Activated T-helper 2 cell treated with anti-CD3 and anti-CD28 coated beads, Interferon-gamma antibody, Interleukin-2, Interleukin-4, amounts not matched to agents 10 μg/mL and 5 μg/mL and 100 μg/mL, durations not matched to agents 14 hours and 24 hours and 36 hours (primary cell): Measurements from ENCODE around the gene CCNY. TPM values are rescaled to one million over a fixed set of nuclear protein-coding genes. Genes with fewer than 3 reads are reported as not detected.

Experiments used
- DNase-seq: peaks from one replicate; pipeline ENCODE4 v3.0.0; 2021; ENCODE audit warnings: low spot score
- H3K27ac Mint-ChIP-seq: one replicate; pipeline ENCODE4 v1.8.0; 2021; ENCODE audit warnings: mixed read lengths
- H3K27me3 Mint-ChIP-seq: one replicate; pipeline ENCODE4 v1.8.0; 2021; ENCODE audit warnings: low read depth, mixed read lengths
- H3K36me3 Mint-ChIP-seq: one replicate; pipeline ENCODE4 v1.8.0; 2021; ENCODE audit warnings: low read depth, mixed read lengths
- H3K4me1 Mint-ChIP-seq: one replicate; pipeline ENCODE4 v1.8.0; 2021; ENCODE audit warnings: low read depth, mixed read lengths
- H3K4me3 Mint-ChIP-seq: one replicate; pipeline ENCODE4 v1.8.0; 2021; ENCODE audit warnings: low read depth, mild to moderate bottlenecking, moderate library complexity, mixed read lengths
- H3K9me3 Mint-ChIP-seq: one replicate; pipeline ENCODE4 v1.8.0; 2021; ENCODE audit warnings: mixed read lengths
- intact Hi-C: fragments of 100-400 bp; cut with micrococcal nuclease; formaldehyde crosslinking; loops from one replicate; pipeline ENCODE4 v1.15.1; 2023
- total RNA-seq: library from RNA; stranded (reverse); gene quantifications from 2 replicates; pipeline ENCODE4 v1.2.3, GENCODE V29; 2022

CCNY gene
- total RNA-seq, 1 donor from 2014 or later: 60.4 TPM

GRCh38 chr10:35367107-35367859 is 31.0 kb downstream of the CCNY start:
- H3K4me3 Mint-ChIP-seq: no peak overlapping the region
- no peaks in the 10 kb centered on the region for H3K9me3 Mint-ChIP-seq
- no peaks in the 10 kb centered on the region for H3K27me3 Mint-ChIP-seq
- no peak for DNase-seq
- H3K4me1 Mint-ChIP-seq: peaks cover 24% of the 10 kb centered on the region
- no peak overlapping the region for H3K27ac Mint-ChIP-seq
- intact Hi-C loops: no loop called here
- H3K36me3 Mint-ChIP-seq: no peaks in the 10 kb centered on the region

GRCh38 chr10:35367982-35368381 is 31.7 kb downstream of the CCNY start:
- DNase-seq: no peak
- H3K4me3 Mint-ChIP-seq: no peak overlapping the region
- peaks cover 27% of the 10 kb centered on the region for H3K4me1 Mint-ChIP-seq
- no peaks in the 10 kb centered on the region for H3K9me3 Mint-ChIP-seq
- H3K36me3 Mint-ChIP-seq: no peaks in the 10 kb centered on the region
- H3K27me3 Mint-ChIP-seq: no peaks in the 10 kb centered on the region
- intact Hi-C loops: no loop called here
- no peak overlapping the region for H3K27ac Mint-ChIP-seq

GRCh38 chr10:35368485-35369048 is 32.3 kb downstream of the CCNY start:
- H3K4me3 Mint-ChIP-seq: no peak overlapping the region
- no peaks in the 10 kb centered on the region for H3K9me3 Mint-ChIP-seq
- peaks cover 29% of the 10 kb centered on the region for H3K4me1 Mint-ChIP-seq
- DNase-seq: no peak
- intact Hi-C loops: no loop called here
- no peak overlapping the region for H3K27ac Mint-ChIP-seq
- H3K27me3 Mint-ChIP-seq: no peaks in the 10 kb centered on the region
- H3K36me3 Mint-ChIP-seq: no peaks in the 10 kb centered on the region

- no peak overlapping the region for H3K4me3 Mint-ChIP-seq
Measured at GRCh38 chr10:35369049-35369611, 32.8 kb downstream of the CCNY start.

GRCh38 chr10:35371731-35372130 is 35.4 kb downstream of the CCNY start:
- Mint-ChIP-seq H3K27me3 (no peaks in the 10 kb centered on the region), H3K9me3 (no peaks in the 10 kb centered on the region), H3K36me3 (peaks cover 2% of the 10 kb centered on the region), H3K27ac (no peak overlapping the region), H3K4me3 (no peak overlapping the region), H3K4me1 (peaks cover 41% of the 10 kb centered on the region)
- DNase-seq: no peak
- intact Hi-C loops: no loop called here

More at GRCh38 chr10:35369049-35369611, 32.8 kb downstream of the CCNY start:
- no peak for DNase-seq
- no peak overlapping the region for H3K27ac Mint-ChIP-seq
- H3K9me3 Mint-ChIP-seq: no peaks in the 10 kb centered on the region
- H3K36me3 Mint-ChIP-seq: no peaks in the 10 kb centered on the region
- intact Hi-C loops: no loop called here
- H3K4me1 Mint-ChIP-seq: peaks cover 28% of the 10 kb centered on the region
- H3K27me3 Mint-ChIP-seq: no peaks in the 10 kb centered on the region

GRCh38 chr10:35372329-35372728 is 36.0 kb downstream of the CCNY start:
- intact Hi-C loops: no loop called here
- Mint-ChIP-seq H3K4me3 (no peak overlapping the region), H3K27ac (no peak overlapping the region), H3K36me3 (peaks cover 3% of the 10 kb centered on the region), H3K9me3 (no peaks in the 10 kb centered on the region), H3K4me1 (peaks cover 42% of the 10 kb centered on the region), H3K27me3 (no peaks in the 10 kb centered on the region)
- DNase-seq: no peak

GRCh38 chr10:35375091-35375765 is 38.9 kb downstream of the CCNY start:
- no peak for DNase-seq
- no peak overlapping the region for H3K4me3 Mint-ChIP-seq
- no peaks in the 10 kb centered on the region for H3K9me3 Mint-ChIP-seq
- peaks cover 53% of the 10 kb centered on the region for H3K4me1 Mint-ChIP-seq
- H3K27me3 Mint-ChIP-seq: no peaks in the 10 kb centered on the region
- H3K36me3 Mint-ChIP-seq: peaks cover 3% of the 10 kb centered on the region
- no peak overlapping the region for H3K27ac Mint-ChIP-seq
- intact Hi-C loops: no loop called here

- Mint-ChIP-seq H3K4me1 (peaks cover 45% of the 10 kb centered on the region), H3K27me3 (no peaks in the 10 kb centered on the region), H3K4me3 (no peak overlapping the region), H3K27ac (no peak overlapping the region), H3K9me3 (no peaks in the 10 kb centered on the region), H3K36me3 (peaks cover 3% of the 10 kb centered on the region)
- no peak for DNase-seq
- intact Hi-C loops: no loop called here
Measured at GRCh38 chr10:35377050-35377728, 40.9 kb downstream of the CCNY start.

- intact Hi-C loops: loop anchor here (2.0 kb wide), 2 partner anchors 22 to 38 kb away; no protein-coding TSS in a partner anchor
- Mint-ChIP-seq H3K27me3 (no peaks in the 10 kb centered on the region), H3K36me3 (peaks cover 3% of the 10 kb centered on the region), H3K9me3 (no peaks in the 10 kb centered on the region), H3K27ac (peak overlapping the region; percentile 28), H3K4me1 (peaks cover 38% of the 10 kb centered on the region), H3K4me3 (no peak overlapping the region)
- DNase-seq: no peak
Measured at GRCh38 chr10:35378541-35379210, 42.4 kb downstream of the CCNY start.

GRCh38 chr10:35379226-35380137 is 43.2 kb downstream of the CCNY start:
- no peak for DNase-seq
- Mint-ChIP-seq H3K36me3 (peaks cover 3% of the 10 kb centered on the region), H3K9me3 (no peaks in the 10 kb centered on the region), H3K4me3 (no peak overlapping the region), H3K4me1 (peaks cover 37% of the 10 kb centered on the region), H3K27me3 (no peaks in the 10 kb centered on the region), H3K27ac (peak overlapping the region; percentile 28)
- intact Hi-C loops: loop anchor here (2.0 kb wide), 2 partner anchors 23 to 39 kb away; no protein-coding TSS in a partner anchor

GRCh38 chr10:35382096-35382495 is 45.8 kb downstream of the CCNY start:
- no peak for DNase-seq
- Mint-ChIP-seq H3K27ac (no peak overlapping the region), H3K4me1 (peaks cover 28% of the 10 kb centered on the region), H3K36me3 (peaks cover 6% of the 10 kb centered on the region), H3K27me3 (no peaks in the 10 kb centered on the region), H3K4me3 (no peak overlapping the region), H3K9me3 (no peaks in the 10 kb centered on the region)
- intact Hi-C loops: no loop called here
